Measurements from ENCODE around the gene SPNS2. TPM values are rescaled to one million over a fixed set of nuclear protein-coding genes. Genes with fewer than 3 reads are reported as not detected.

SPNS2 gene
- total RNA-seq, 1 donor from 2014 or later = 73.0 TPM

DNA sequence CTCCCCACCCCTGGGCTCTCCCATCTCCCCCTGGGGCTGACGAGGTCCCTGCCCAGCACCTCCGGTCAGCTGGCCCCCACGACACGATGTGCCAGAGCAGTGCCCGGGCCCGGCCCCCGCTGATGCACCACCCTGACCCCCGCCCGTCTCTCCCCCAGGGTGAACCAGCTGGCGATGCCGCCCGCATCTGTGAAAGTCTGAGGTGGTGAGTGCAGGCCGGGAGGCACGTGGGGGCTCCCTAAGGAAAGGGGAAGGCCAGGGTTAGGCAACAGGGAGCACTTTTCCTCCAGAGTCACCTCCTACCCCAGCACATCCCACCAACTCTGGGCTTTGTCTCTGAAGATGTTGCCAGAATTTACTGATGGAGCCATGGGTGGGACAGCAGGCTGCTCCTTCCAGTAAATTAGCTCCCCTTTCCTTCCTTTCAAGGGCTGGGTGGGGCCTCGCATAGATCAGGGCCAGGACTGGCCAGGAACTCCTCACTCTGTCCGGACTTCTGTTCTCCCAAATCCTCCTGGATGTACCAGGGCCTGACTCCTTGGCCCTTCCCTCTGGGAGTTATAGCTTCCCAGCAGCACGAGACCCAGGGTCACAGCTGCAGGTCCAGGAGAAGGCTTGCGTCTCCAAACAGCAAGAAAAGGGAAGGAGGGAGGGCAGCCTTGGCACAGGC lies 38.2 kb downstream of the SPNS2 start:
- TF ChIP-seq, protein P1, sequence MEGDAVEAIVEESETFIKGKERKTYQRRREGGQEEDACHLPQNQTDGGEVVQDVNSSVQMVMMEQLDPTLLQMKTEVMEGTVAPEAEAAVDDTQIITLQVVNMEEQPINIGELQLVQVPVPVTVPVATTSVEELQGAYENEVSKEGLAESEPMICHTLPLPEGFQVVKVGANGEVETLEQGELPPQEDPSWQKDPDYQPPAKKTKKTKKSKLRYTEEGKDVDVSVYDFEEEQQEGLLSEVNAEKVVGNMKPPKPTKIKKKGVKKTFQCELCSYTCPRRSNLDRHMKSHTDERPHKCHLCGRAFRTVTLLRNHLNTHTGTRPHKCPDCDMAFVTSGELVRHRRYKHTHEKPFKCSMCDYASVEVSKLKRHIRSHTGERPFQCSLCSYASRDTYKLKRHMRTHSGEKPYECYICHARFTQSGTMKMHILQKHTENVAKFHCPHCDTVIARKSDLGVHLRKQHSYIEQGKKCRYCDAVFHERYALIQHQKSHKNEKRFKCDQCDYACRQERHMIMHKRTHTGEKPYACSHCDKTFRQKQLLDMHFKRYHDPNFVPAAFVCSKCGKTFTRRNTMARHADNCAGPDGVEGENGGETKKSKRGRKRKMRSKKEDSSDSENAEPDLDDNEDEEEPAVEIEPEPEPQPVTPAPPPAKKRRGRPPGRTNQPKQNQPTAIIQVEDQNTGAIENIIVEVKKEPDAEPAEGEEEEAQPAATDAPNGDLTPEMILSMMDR (IDR thresholded peaks at IDR 0.05; ENCODE audit: partially characterized antibody, unreplicated experiment) = no peak
- Mint-ChIP-seq H3K4me1 (ENCODE audit: low read depth, unreplicated experiment) (peaks cover 3% of the 10 kb centered on the region), H3K36me3 (ENCODE audit: unreplicated experiment) (peaks cover 3% of the 10 kb centered on the region), H3K4me3 (ENCODE audit: unreplicated experiment) (no peak overlapping the region), H3K9me3 (ENCODE audit: unreplicated experiment) (peaks cover 4% of the 10 kb centered on the region), H3K27ac (ENCODE audit: unreplicated experiment) (no peak overlapping the region), H3K27me3 (ENCODE audit: unreplicated experiment) (peaks cover 6% of the 10 kb centered on the region)
- DNase-seq = peak; percentile 19

DNA sequence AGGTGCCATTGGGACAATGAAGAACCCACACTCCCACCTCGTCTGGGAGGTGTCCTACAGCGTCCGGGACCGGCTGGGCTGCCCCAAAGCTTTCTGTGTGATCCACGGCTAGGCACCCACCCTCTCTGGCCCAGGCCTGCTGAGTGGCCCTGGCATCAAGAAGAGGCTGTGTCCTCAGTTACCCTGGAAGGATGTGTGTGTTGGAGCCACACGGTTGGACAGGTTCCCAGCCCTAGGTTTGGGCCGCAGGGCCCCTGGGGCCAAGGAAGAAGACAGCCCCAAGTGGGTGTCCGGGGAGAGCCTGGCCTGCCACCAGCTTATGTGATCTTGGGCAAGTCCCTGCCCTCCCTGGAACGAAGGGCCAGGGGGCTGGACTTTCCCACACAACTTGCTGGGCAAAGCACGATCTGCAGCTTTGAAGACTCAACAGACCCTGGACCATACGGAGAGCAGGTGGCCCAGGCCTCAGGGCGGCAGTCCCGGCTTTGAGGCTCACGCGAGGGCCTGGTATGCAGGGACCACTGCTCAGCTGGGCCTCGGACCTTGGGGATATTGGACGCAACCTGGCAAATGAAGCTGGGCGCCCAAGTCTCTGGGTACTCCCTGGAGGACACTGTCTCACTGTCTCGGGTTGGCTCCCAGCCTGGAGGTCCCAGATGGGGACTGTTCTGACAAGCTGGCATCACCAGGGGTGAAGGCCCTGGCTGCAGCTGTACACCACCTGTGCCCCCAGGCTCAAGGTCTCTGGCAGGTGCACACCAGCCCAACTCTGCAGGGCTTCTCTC lies 39.0 kb downstream of the SPNS2 start:
- TF ChIP-seq, protein P1 (IDR thresholded peaks at IDR 0.05; ENCODE audit: partially characterized antibody, unreplicated experiment) = no peak
- peaks cover 3% of the 10 kb centered on the region for H3K27me3 Mint-ChIP-seq (ENCODE audit: unreplicated experiment)
- no peak overlapping the region for H3K4me3 Mint-ChIP-seq (ENCODE audit: unreplicated experiment)
- DNase-seq = peak; percentile 29
- peaks cover 3% of the 10 kb centered on the region for H3K4me1 Mint-ChIP-seq (ENCODE audit: low read depth, unreplicated experiment)
- peaks cover 1% of the 10 kb centered on the region for H3K9me3 Mint-ChIP-seq (ENCODE audit: unreplicated experiment)
- H3K27ac Mint-ChIP-seq (ENCODE audit: unreplicated experiment) = no peak overlapping the region
- H3K36me3 Mint-ChIP-seq (ENCODE audit: unreplicated experiment) = no peaks in the 10 kb centered on the region

DNA sequence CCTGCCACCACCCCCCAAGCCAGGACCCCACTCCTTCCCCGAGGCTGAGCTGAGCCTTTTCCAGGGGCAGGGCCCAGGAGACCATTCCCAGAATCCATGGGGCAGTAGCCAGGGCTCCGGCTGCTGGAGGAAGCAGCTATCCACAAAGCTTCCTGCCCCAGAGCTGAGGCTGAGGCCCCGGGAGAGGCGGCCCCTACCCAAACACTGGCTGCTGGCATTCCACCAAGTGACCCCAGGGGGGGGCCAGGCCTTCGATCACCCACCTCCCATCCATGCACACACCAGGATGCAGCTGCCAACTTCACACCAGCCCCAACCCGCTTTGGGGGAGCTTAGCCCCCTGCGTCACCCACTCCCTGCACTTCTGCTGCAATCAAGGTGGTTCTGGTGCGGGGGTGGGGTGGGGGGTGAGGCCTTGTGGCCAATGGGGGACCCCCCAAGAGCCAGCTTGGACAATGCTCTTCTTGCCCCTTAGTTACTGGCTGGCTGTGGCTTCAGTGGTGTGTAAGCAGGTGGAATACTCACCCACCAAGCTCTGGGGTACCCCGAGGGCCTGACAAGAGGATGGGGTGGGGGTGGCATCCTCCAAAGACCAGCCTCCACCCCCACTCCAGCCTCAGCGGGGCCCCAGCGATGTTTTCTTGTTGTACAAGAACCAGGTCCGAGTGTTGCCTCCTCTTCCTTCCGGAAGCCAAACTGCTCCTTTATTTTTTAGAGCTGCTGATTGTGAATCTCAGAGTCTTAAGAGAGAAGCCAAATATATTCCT lies 39.7 kb downstream of the SPNS2 start:
- TF ChIP-seq, protein P1 (IDR thresholded peaks at IDR 0.05; ENCODE audit: partially characterized antibody, unreplicated experiment) = no peak
- Mint-ChIP-seq H3K27ac (ENCODE audit: unreplicated experiment) (no peak overlapping the region), H3K4me3 (ENCODE audit: unreplicated experiment) (no peak overlapping the region), H3K36me3 (ENCODE audit: unreplicated experiment) (no peaks in the 10 kb centered on the region), H3K9me3 (ENCODE audit: unreplicated experiment) (peaks cover 1% of the 10 kb centered on the region), H3K27me3 (ENCODE audit: unreplicated experiment) (peaks cover 3% of the 10 kb centered on the region), H3K4me1 (ENCODE audit: low read depth, unreplicated experiment) (peaks cover 1% of the 10 kb centered on the region)
- DNase-seq = no peak

DNA sequence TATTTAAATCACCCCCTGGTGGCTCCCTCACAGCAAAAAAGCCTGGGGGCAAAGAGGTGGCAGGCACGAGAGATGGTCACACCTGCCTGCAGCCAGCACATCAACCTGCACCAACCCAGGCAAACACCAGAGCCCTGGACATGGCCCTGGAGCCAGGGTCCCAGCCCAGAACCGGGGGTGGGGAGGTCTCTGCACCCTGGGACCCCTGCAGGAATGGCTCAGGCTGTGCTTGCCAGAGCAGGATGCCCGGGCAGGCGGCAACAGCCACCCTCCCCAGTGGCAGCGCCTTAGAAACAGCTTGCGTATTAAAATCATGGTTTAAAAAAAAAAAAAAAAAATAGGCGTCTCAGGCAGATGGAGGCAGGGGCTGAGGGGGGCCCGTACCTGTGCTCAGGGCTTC lies 40.3 kb downstream of the SPNS2 start:
- peak; percentile 17 for DNase-seq
- Mint-ChIP-seq H3K27ac (ENCODE audit: unreplicated experiment) (no peak overlapping the region), H3K4me3 (ENCODE audit: unreplicated experiment) (no peak overlapping the region), H3K36me3 (ENCODE audit: unreplicated experiment) (no peaks in the 10 kb centered on the region), H3K27me3 (ENCODE audit: unreplicated experiment) (peaks cover 2% of the 10 kb centered on the region), H3K4me1 (ENCODE audit: low read depth, unreplicated experiment) (peaks cover 1% of the 10 kb centered on the region), H3K9me3 (ENCODE audit: unreplicated experiment) (peaks cover 1% of the 10 kb centered on the region)
- TF ChIP-seq, protein P1 (IDR thresholded peaks at IDR 0.05; ENCODE audit: partially characterized antibody, unreplicated experiment) = no peak

Measured in glutamatergic neuron (in vitro differentiated cells).